Endothelial cell of umbilical vein (primary cell): ENCODE measurements around the gene OR51V1. TPM values are rescaled to one million over a fixed set of nuclear protein-coding genes. Genes with fewer than 3 reads are reported as not detected.
A peak's percentile ranks its signal among the peaks of the same experiment; 100 is the strongest.

Experiments
- BruUV-seq: library from RNA; stranded (reverse); fragments of 400-500 nt; replicated peaks from 2 replicates; lab custom pipeline; 2021; lab: Mats Ljungman, UMichigan
- CTCF ChIA-PET: fragments of 300-600, 350-600 bp; sonication (Branson Sonifier 250); formaldehyde crosslinking; loops from one replicate; lab custom pipeline; 2021; ENCODE audit warnings: antibody characterized with exemption, inconsistent platforms; lab: Charles Lee
- POLR2A ChIA-PET: fragments of 300-600, 350-600 bp; sonication (Branson Sonifier 250); formaldehyde crosslinking; loops from one replicate; lab custom pipeline; 2021; ENCODE audit warnings: antibody characterized with exemption, inconsistent platforms; lab: Charles Lee
- DNase-seq: peaks from one replicate; pipeline ENCODE4 v3.0.0-alpha.2; 2011; ENCODE audit warnings: low read depth, low spot score
- FAIRE-seq: peaks from 2 replicates; lab custom pipeline; 2011; peaks lifted over from hg19 to GRCh38; lab: Jason Lieb, UNC
- H2AFZ ChIP-seq: 2 replicates; pipeline ENCODE4 v1.6.0; 2012; ENCODE audit warnings: low read depth, low read length, control low read depth, inconsistent platforms
- H3K27ac ChIP-seq: 2 replicates; pipeline ENCODE4 v1.5.1; 2011; ENCODE audit warnings: low read depth, mild to moderate bottlenecking, control low read depth, low read length, moderate library complexity; ENCODE audit not compliant: insufficient read depth
- H3K27me3 ChIP-seq, 2 experiments: 2 replicates each; pipeline versions ENCODE4 v1.6.0 to v1.6.1; 2011; ENCODE audit warnings: low read length in 2 of 2, mixed read lengths in 1 of 2; ENCODE audit not compliant: control insufficient read depth in 2 of 2, insufficient read depth in 2 of 2
- H3K36me3 ChIP-seq, 2 experiments: 2 replicates in 1 of 2; 3 replicates in 1 of 2; pipeline ENCODE4 v1.5.1; 2011; ENCODE audit warnings: low read length in 2 of 2, mild to moderate bottlenecking in 1 of 2, moderate library complexity in 1 of 2; ENCODE audit not compliant: control insufficient read depth in 2 of 2, insufficient read depth in 2 of 2; ENCODE audit errors: extremely low read depth in 1 of 2
- H3K4me1 ChIP-seq: 3 replicates; pipeline ENCODE4 v1.5.1; 2011; ENCODE audit warnings: mild to moderate bottlenecking, low read length; ENCODE audit not compliant: control insufficient read depth, insufficient read depth; ENCODE audit errors: extremely low read depth
- H3K4me2 ChIP-seq: 2 replicates; pipeline ENCODE4 v1.6.1; 2011; ENCODE audit warnings: low read length, control low read depth, mixed read lengths; ENCODE audit not compliant: insufficient read depth
- H3K4me3 ChIP-seq, 3 experiments: fragments of 200-600 bp in 1 of 3; sonication (generic), shearing (Covaris generic) in 1 of 3; replicated peaks in 1 of 3; 2 replicates each; pipeline ENCODE4 v1.5.1; 2011 to 2016; ENCODE audit warnings: control low read depth in 3 of 3, low read length in 3 of 3, mild to moderate bottlenecking in 2 of 3, inconsistent platforms in 1 of 3, low read depth in 1 of 3, moderate library complexity in 1 of 3; ENCODE audit not compliant: insufficient read depth in 1 of 3
- H3K79me2 ChIP-seq: 2 replicates; pipeline ENCODE4 v1.6.0; 2012; ENCODE audit warnings: low read length, inconsistent platforms; ENCODE audit not compliant: control insufficient read depth, insufficient read depth
- H3K9ac ChIP-seq: replicated peaks from 2 replicates; pipeline ENCODE3; 2011; ENCODE audit warnings: low read length, control low read depth; ENCODE audit not compliant: insufficient read depth; ENCODE audit errors: extremely low read depth
- H3K9me1 ChIP-seq: replicated peaks from 3 replicates; pipeline ENCODE4 v1.6.0; 2011; ENCODE audit warnings: mild to moderate bottlenecking, low read length; ENCODE audit not compliant: control insufficient read depth, insufficient read depth; ENCODE audit errors: extremely low read depth
- H3K9me3 ChIP-seq: replicated peaks from 2 replicates; pipeline ENCODE4 v1.5.1; 2012; ENCODE audit warnings: low read length, inconsistent platforms; ENCODE audit not compliant: control insufficient read depth, insufficient read depth
- H4K20me1 ChIP-seq: replicated peaks from 2 replicates; pipeline ENCODE3; 2011; ENCODE audit warnings: mild to moderate bottlenecking, low read length; ENCODE audit not compliant: control insufficient read depth, insufficient read depth; ENCODE audit errors: extremely low read depth
- EZH2 ChIP-seq: IDR thresholded peaks from 2 replicates; pipeline ENCODE4 v1.6.1; 2012; ENCODE audit warnings: borderline replicate concordance, low read depth, mild to moderate bottlenecking, moderate library complexity, low read length, inconsistent platforms; ENCODE audit not compliant: severe bottlenecking
- FOS ChIP-seq: IDR thresholded peaks from 2 replicates; pipeline ENCODE4 v1.6.1; 2011; ENCODE audit warnings: mild to moderate bottlenecking, low read length, moderate library complexity, borderline replicate concordance; ENCODE audit not compliant: insufficient read depth
- GATA2 ChIP-seq: IDR thresholded peaks from 2 replicates; pipeline ENCODE4 v1.7.0; 2011; ENCODE audit warnings: low read depth, mild to moderate bottlenecking, moderate library complexity, mixed read lengths, low read length; ENCODE audit not compliant: insufficient read length, insufficient read depth
- JUN ChIP-seq: IDR thresholded peaks from 2 replicates; pipeline ENCODE4 v1.6.1; 2011; ENCODE audit warnings: borderline replicate concordance, low read depth; ENCODE audit not compliant: insufficient read length, insufficient read depth
- MYC ChIP-seq: IDR thresholded peaks from one replicate; pipeline ENCODE4 v1.6.1; 2011; ENCODE audit warnings: mild to moderate bottlenecking, low read depth, low read length
- POLR2A ChIP-seq: IDR thresholded peaks from 2 replicates; pipeline ENCODE4 v1.6.1; 2012; ENCODE audit warnings: low read depth, mild to moderate bottlenecking, control low read depth, low read length
- POLR2AphosphoS5 ChIP-seq: IDR thresholded peaks from 2 replicates; pipeline ENCODE4 v1.6.1; 2012; ENCODE audit warnings: low read depth, mild to moderate bottlenecking, control low read depth, low read length, moderate library complexity; ENCODE audit not compliant: insufficient read depth
- dilution Hi-C: fragments of 300-500 bp; cut with MboI; formaldehyde crosslinking; loops from one replicate; pipeline ENCODE4 v1.15.0; 2019; ENCODE audit warnings: low sequenced_read_pairs; ENCODE audit not compliant: extremely low pct_ligation_motif_present
- intact Hi-C: fragments of 100-400 bp; cut with micrococcal nuclease; formaldehyde crosslinking; loops from one replicate; pipeline ENCODE4 v1.10.0; 2022
- polyA plus RNA-seq, 4 experiments: library from polyadenylated mRNA; depleted of rRNA in 3 of 4; stranded (reverse) in 3 of 4; unstranded in 1 of 4; fragments of >200 nt; gene quantifications; 2 replicates each; pipeline versions ENCODE4 v1.2.1 to v1.2.3, GENCODE V29; 2011 to 2012; ENCODE audit warnings: missing spikeins in 1 of 4
- total RNA-seq: library from RNA; stranded (reverse); gene quantifications from 2 replicates; pipeline ENCODE4 v1.2.3, GENCODE V29; 2021
- TF ChIP-seq, protein P1 (sequence below): IDR thresholded peaks from 2 replicates; pipeline ENCODE4 v1.6.1; 2011; ENCODE audit not compliant: insufficient read depth, insufficient read length
- TF ChIP-seq, protein P2 (sequence below), 2 donors: IDR thresholded peaks; 1 replicate in 1 of 2; 2 replicates in 1 of 2; pipeline ENCODE4 v1.5.1; 2011; ENCODE audit warnings: low read length in 2 of 2, mild to moderate bottlenecking in 2 of 2, moderate library complexity in 2 of 2, control low read depth in 1 of 2, inconsistent platforms in 1 of 2, low read depth in 1 of 2; ENCODE audit not compliant: insufficient read depth in 1 of 2; ENCODE audit errors: extremely low read depth in 1 of 2

Gene OR51V1
- total and polyA plus RNA-seq, 2 donors (not counting 3 experiments of a cell fraction or from before 2014, with no cell fraction given): not detected

DNA sequence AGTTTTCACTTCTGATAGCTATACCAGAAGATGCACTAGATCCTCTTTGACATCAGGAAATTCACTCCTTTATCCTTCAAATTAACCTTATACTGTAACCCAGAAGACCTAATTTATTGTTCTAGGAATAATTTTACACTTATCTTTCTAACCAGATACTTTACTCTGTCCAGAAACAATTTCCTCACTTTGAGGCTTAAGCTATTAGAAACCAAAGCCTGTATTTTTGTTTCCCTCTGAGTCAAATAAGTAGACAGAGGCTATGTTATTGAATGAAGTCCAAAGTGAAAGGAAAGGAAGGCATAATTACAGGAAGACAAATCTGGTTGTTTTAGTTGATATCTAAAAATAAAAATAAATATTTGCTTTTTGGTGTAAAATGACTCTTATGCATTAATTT lies 2.2 kb downstream of the OR51V1 start:
- intact Hi-C loops: no loop called here
- FAIRE-seq (peak; percentile 21), DNase-seq (peak; percentile 72)
- Histone ChIP-seq H3K9ac (no peak overlapping the region), H4K20me1 (no peaks in the 10 kb centered on the region), H3K9me3 (no peaks in the 10 kb centered on the region), H3K79me2 (no peaks in the 10 kb centered on the region), H3K9me1 (no peaks in the 10 kb centered on the region), H3K27ac (no peak overlapping the region), H3K27me3 (peaks cover 0 to 2% of the 10 kb centered on the region in 2 experiments), H3K4me2 (no peak overlapping the region), H2AFZ (no peak overlapping the region), H3K36me3 (no peaks in the 10 kb centered on the region), H3K4me1 (no peaks in the 10 kb centered on the region), H3K4me3 (no peak overlapping the region)
- POLR2A ChIA-PET: no interaction called here
- CTCF ChIA-PET: interaction anchor here (2.1 kb wide), 1 partner anchor 182 kb away, joined by 6 read pairs; no protein-coding TSS in a partner anchor
- BruUV-seq: no TSS peak
- dilution Hi-C loops: no loop called here
- no peak for TF ChIP-seq POLR2AphosphoS5
- no peak for TF ChIP-seq EZH2
- TF ChIP-seq GATA2: no peak
- TF ChIP-seq JUN: no peak
- TF ChIP-seq POLR2A: no peak

DNA sequence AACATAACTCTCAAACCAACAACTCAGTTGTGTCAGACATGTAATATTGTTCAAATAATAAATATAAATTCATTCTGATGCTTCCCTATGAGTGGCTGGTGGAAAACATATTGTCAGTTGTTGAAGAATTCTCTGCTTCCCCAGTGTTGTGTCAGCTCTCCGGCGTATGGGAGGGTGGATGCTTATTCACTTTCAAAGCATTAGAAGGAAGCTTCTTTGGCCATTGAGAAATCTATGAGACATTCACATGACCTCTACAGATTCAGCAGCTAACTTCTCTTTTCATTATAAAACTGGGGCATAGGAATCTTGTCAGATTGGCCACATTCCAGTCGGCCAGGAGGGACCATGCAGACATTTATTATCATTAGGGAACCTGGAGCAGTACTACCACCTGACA lies 2.9 kb downstream of the OR51V1 start:
- H3K9me3 ChIP-seq: no peaks in the 10 kb centered on the region
- POLR2A ChIA-PET: no interaction called here
- BruUV-seq: no TSS peak
- no peak overlapping the region for H3K4me3 ChIP-seq
- no peaks in the 10 kb centered on the region for H3K36me3 ChIP-seq
- H3K4me1 ChIP-seq: no peaks in the 10 kb centered on the region
- intact Hi-C loops (no loop called here), dilution Hi-C loops (no loop called here)
- H3K4me2 ChIP-seq: no peak overlapping the region
- H2AFZ ChIP-seq: no peak overlapping the region
- no peaks in the 10 kb centered on the region for H4K20me1 ChIP-seq
- TF ChIP-seq EZH2: no peak
- no peak for TF ChIP-seq POLR2A
- TF ChIP-seq MYC: no peak
- TF ChIP-seq POLR2AphosphoS5: no peak
- TF ChIP-seq, protein P1, sequence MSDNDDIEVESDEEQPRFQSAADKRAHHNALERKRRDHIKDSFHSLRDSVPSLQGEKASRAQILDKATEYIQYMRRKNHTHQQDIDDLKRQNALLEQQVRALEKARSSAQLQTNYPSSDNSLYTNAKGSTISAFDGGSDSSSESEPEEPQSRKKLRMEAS: no peak
- TF ChIP-seq, protein P2, sequence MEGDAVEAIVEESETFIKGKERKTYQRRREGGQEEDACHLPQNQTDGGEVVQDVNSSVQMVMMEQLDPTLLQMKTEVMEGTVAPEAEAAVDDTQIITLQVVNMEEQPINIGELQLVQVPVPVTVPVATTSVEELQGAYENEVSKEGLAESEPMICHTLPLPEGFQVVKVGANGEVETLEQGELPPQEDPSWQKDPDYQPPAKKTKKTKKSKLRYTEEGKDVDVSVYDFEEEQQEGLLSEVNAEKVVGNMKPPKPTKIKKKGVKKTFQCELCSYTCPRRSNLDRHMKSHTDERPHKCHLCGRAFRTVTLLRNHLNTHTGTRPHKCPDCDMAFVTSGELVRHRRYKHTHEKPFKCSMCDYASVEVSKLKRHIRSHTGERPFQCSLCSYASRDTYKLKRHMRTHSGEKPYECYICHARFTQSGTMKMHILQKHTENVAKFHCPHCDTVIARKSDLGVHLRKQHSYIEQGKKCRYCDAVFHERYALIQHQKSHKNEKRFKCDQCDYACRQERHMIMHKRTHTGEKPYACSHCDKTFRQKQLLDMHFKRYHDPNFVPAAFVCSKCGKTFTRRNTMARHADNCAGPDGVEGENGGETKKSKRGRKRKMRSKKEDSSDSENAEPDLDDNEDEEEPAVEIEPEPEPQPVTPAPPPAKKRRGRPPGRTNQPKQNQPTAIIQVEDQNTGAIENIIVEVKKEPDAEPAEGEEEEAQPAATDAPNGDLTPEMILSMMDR (IDR thresholded peaks at IDR 0.05; ENCODE audit: extremely low read depth in 1 of 2, insufficient read depth in 1 of 2, low read depth in 1 of 2, low read length in 2 of 2): no peak
- no peak for TF ChIP-seq FOS
- TF ChIP-seq JUN: no peak
- no peak for TF ChIP-seq GATA2
- no peak overlapping the region for H3K27ac ChIP-seq
- no peak for FAIRE-seq
- no peak overlapping the region for H3K9ac ChIP-seq
- no peaks in the 10 kb centered on the region for H3K9me1 ChIP-seq
- H3K27me3 ChIP-seq: peaks cover 0 to 2% of the 10 kb centered on the region in 2 experiments
- peak; percentile 20 for DNase-seq
- CTCF ChIA-PET: interaction anchor here (1.4 to 2.1 kb wide), 2 partner anchors 73 to 183 kb away, joined by 4 to 6 read pairs; no protein-coding TSS in a partner anchor
- H3K79me2 ChIP-seq: no peaks in the 10 kb centered on the region
